ENCODE data around the gene GUCA2B.

GUCA2B gene

DNA sequence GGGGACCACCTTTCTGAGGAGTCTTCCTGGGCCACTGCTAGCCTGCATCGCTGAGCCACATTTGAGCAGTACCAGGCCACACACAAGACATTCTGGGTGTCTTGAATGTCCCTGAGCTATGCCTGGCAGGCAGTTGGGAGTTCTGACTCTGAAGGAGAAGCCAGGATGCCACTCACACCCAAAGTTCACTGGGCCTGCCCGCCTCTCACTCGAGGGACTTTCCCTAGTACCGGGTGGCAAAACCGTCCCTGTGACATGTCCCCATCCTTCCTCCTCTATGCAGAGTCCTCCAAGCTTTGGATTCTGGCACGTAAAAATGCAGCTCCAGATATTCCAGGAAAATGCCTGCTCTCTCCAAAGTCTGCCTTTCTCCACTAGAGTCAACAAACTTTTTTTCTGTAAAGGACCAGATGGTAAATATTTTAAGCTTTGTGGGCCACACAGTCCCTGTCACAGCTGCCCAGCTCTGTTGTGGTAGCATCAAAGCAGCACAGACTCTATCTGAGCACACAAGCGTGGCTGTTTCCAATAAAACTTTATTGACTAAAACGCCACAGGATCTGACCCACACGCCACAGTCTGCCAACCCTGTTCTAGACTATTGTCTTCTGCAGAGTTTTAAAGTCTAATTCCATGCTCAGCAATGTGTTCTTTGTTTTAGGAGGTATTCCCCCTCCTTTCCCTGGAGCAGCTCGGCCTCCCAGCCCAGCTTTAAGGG, 19.2 kb upstream of the GUCA2B start:
- H3K4me3 ChIP-seq (ENCODE audit: low read depth, low read length): no peak overlapping the region
- TF ChIP-seq, protein P1, sequence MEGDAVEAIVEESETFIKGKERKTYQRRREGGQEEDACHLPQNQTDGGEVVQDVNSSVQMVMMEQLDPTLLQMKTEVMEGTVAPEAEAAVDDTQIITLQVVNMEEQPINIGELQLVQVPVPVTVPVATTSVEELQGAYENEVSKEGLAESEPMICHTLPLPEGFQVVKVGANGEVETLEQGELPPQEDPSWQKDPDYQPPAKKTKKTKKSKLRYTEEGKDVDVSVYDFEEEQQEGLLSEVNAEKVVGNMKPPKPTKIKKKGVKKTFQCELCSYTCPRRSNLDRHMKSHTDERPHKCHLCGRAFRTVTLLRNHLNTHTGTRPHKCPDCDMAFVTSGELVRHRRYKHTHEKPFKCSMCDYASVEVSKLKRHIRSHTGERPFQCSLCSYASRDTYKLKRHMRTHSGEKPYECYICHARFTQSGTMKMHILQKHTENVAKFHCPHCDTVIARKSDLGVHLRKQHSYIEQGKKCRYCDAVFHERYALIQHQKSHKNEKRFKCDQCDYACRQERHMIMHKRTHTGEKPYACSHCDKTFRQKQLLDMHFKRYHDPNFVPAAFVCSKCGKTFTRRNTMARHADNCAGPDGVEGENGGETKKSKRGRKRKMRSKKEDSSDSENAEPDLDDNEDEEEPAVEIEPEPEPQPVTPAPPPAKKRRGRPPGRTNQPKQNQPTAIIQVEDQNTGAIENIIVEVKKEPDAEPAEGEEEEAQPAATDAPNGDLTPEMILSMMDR (IDR thresholded peaks at IDR 0.05; ENCODE audit: borderline replicate concordance, insufficient read depth, low read depth, low read length): no peak

DNA sequence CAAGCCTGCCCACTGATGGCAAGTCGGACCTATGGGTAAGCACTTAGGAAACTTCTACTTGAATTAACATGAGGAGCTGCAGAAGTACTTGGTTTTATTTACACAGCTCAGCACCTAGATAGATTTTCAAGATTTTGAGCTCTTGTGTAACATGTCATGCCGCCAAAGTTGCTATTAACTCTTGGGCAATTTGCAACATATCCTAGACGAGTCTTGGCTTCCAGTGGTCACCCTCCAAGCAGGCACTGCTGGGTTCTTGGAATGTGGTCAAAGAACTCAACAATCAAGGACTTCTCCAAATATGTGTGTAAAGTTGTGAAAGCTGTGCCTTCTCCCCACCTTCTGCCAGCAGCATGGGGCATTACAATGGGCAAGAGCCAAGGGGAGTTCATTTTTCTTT, 17.8 kb upstream of the GUCA2B start:
- TF ChIP-seq, protein P1 (IDR thresholded peaks at IDR 0.05; ENCODE audit: borderline replicate concordance, insufficient read depth, low read depth, low read length): no peak
- H3K4me3 ChIP-seq (ENCODE audit: low read depth, low read length): no peak overlapping the region

- H3K4me3 ChIP-seq (ENCODE audit: low read depth, low read length): no peak overlapping the region
- TF ChIP-seq, protein P1 (IDR thresholded peaks at IDR 0.05; ENCODE audit: borderline replicate concordance, insufficient read depth, low read depth, low read length): no peak
These were observed 16.7 kb upstream of the GUCA2B start for GRCh38 chr1:42136466-42136865.

- H3K4me3 ChIP-seq (ENCODE audit: low read depth, low read length): no peak overlapping the region
- TF ChIP-seq, protein P1 (IDR thresholded peaks at IDR 0.05; ENCODE audit: borderline replicate concordance, insufficient read depth, low read depth, low read length): no peak
These were observed 15.4 kb upstream of the GUCA2B start for GRCh38 chr1:42137766-42138165.

DNA sequence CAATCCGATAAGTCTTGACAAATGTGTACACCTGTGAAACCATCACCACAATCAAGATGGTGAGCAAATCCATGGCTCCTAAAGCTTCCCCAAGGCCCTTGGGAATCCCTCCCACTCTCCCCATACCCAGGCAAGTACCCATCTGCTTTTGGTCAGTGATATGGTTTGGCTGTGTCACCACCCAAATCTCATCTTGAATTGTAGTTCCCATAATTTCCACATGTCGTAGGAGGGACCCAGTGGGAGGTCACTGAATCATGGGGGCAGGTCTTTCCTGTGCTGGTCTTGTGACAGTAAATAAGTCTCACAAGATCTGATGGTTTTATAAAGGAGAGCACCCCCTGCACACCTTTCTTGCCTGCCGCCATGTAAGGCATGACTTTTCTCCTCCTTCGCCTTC, 14.6 kb upstream of the GUCA2B start:
- TF ChIP-seq, protein P1 (IDR thresholded peaks at IDR 0.05; ENCODE audit: borderline replicate concordance, insufficient read depth, low read depth, low read length): no peak
- H3K4me3 ChIP-seq (ENCODE audit: low read depth, low read length): no peak overlapping the region

DNA sequence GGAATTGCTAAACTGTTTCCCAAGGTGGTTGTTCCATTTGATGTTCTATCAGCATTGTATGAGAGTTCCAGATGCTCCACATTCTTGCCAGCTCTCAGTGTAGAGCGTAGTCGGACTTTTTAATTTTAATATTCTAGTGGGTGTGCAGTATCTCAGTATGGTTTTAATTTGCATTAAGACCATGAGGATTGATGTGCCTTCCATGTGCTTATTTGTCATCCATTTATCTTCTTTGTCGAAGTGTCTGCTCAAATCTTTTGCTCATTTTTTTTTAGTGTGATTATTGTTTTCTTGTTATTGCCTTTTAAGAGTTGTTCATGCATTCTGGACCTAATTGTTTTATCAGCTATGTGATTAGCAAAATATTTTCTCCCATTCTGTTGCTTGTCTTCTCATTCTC, 13.8 kb upstream of the GUCA2B start:
- TF ChIP-seq, protein P1 (IDR thresholded peaks at IDR 0.05; ENCODE audit: borderline replicate concordance, insufficient read depth, low read depth, low read length): no peak
- H3K4me3 ChIP-seq (ENCODE audit: low read depth, low read length): no peak overlapping the region

DNA sequence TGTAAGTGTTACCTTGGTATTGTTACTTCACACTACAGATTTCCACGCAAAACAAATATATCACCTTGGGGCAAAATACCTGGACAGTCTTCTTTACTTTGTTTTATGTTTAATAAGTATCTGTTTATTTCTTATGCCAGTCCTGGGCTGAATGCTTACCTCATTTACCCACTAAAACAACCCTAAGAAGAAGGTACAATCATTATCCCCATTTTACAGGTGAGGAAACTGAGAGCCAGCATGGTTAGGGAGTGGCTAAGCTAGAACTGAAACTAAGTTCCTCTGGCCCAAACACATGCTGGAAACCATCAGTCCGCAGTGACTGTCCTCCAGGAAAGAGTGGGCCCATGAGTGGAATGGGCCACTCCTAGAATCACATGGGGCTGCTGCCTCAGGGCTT, 13.0 kb upstream of the GUCA2B start:
- no peak overlapping the region for H3K4me3 ChIP-seq (ENCODE audit: low read depth, low read length)
- TF ChIP-seq, protein P1 (IDR thresholded peaks at IDR 0.05; ENCODE audit: borderline replicate concordance, insufficient read depth, low read depth, low read length): no peak
